Fibroblast of peridontal ligament (primary cell): ENCODE results near the gene ANKFN1.
"Not testable (repeated sequence)": the region's sequence is repeated elsewhere in the genome, so short reads cannot be mapped to it uniquely, and the experiment has no call there.

Source experiments
- DNase-seq: peaks from one replicate; pipeline ENCODE4 v3.0.0-alpha.2; 2010; ENCODE audit errors: extremely low read depth

The ANKFN1 gene

GRCh38 chr17:56347639-56348038, 194.4 kb downstream of the ANKFN1 start:
- DNase-seq = no peak

- DNase-seq = peak; percentile 7
Observed at GRCh38 chr17:56350592-56350991, 197.3 kb downstream of the ANKFN1 start.

DNA sequence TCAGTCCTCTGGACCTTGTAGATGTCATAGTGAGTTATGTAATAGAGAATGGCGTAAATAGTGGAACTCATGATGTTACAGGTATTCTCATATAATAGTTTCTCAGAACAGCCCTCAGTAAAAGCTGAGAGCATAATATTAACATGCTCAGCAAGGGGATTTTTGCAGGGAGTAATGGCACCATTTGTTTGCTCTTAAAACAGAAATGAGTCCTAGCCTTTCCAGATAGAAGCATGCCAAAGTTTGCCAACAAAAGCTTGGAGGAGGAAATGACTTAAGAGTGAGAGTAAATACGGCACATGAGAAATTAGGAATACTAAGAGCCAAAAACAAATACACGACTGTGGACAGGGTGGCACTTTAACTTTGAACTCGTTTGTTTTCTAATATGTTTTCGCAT, 198.4 kb downstream of the ANKFN1 start:
- DNase-seq = no peak

GRCh38 chr17:56358651-56359050, 205.4 kb downstream of the ANKFN1 start:
- no peak for DNase-seq

- no peak for DNase-seq
Observed at GRCh38 chr17:56359518-56359917, 206.2 kb downstream of the ANKFN1 start.

GRCh38 chr17:56367366-56367765, 214.1 kb downstream of the ANKFN1 start:
- DNase-seq = no peak

GRCh38 chr17:56373981-56374833, 220.9 kb downstream of the ANKFN1 start:
- no peak for DNase-seq

- DNase-seq = no peak
Observed at GRCh38 chr17:56389356-56389755, 236.1 kb downstream of the ANKFN1 start.

- DNase-seq = no peak
Observed at GRCh38 chr17:56392321-56392720, 239.0 kb downstream of the ANKFN1 start.

DNA sequence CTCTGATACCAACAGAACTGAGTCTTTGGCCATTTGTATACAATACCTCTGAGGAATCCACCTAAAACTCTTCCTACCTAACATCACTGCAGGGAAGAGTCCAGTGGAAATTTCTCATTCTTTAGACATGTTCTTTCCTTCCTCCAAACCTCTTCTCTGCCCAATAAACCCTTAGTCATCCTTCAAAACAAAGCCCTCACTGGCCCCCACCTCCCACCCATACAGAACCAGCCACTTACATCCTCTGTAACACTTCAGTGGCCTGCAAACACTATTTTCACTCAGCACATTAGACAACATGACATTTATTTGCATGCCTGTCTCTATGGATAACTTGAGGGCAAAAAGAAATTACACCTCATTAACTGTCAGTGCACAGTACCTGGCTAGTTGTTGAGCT, 239.9 kb downstream of the ANKFN1 start:
- no peak for DNase-seq

- DNase-seq = no peak
Observed at GRCh38 chr17:56395787-56396186, 242.5 kb downstream of the ANKFN1 start.

DNA sequence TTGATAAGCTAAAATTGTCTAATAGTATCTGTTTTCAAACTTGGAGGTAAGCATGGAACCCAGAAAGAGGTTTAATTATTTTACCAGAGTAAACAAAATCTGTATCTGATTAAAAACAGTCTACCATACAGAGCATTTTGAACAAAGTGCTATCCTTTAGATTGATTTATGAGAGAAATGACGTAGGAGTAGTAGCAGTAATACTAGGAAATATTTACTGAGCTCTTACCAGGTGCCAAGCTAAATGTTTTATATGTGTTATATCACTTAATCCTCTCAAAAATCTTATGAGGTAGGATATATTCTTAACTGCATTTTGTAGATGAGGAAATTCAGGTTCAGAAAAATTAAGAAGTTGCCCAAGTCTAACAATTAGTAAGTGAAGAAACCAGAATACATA, 253.8 kb downstream of the ANKFN1 start:
- no peak for DNase-seq

GRCh38 chr17:56412356-56412755, 259.1 kb downstream of the ANKFN1 start:
- DNase-seq = not testable (repeated sequence)

DNA sequence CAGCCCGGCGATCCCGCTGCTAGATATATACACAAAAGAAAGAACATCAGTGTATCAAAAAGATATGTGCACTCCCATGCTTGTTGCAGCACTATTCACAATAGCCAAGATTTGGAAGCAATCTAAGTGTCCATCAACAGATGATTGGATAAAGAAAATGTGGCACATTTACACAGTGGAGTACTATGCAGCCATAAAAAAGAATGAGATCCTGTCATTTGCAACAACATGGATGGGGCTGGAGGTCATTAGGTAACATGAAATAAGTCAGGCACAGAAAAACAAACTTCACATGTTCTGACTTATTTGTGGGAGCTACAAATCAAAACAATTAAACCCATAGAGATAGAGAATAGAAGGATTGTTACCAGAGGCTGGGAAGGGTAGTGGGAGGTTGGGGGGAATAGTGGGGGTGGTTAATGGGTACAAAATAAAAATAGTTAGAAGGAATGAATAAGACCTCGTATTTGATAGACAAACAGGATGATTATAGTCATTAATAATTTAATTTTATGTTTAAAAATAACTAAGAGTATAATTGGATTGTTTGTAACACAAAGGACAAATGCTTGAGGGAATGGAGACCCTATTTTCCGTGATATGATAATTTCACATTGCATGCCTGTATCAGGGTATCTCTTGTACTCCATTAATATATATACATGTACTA, 263.5 kb downstream of the ANKFN1 start:
- no peak for DNase-seq

DNA sequence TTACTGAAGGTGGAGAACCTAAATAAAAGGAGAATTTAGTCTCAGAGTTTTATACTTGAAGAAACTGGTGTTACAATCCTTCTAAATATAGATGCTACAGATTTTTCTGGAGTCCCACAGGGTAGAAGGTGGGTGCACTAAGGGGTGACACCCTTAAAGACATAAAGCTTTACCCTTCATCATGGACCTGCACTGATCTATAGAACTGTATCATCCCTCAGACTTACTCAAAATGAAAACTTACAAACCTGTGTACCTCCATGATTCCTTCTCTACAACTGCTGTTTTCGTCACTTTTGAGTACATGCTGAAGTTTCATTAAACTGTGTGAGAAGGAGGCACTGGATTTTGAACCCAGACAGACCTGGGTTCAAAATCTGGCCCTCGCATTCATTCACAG, 270.7 kb downstream of the ANKFN1 start:
- no peak for DNase-seq

DNA sequence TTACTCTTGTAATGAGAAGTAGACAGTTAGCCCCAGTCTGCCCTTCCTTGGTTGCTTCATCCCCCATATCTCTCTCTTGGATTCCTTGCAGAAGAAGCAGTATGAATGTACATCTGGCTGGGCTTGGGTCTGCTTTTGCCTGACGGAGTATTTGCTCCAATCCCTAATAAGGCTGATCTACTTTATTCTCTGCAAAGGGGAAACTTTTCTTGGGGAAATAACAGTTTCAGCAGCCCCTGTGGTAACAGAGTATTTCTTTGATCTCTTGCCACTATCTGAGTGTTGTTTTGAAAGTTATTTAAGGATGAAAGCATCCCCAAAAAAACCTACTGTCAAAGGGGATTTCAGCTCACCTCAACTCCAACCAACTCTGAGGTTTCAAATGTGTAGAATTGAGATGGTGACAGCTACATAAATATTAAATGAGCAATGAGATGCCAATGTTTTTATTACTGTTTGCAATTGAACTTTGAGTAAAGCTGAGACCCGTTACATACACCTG, 271.3 kb downstream of the ANKFN1 start:
- no peak for DNase-seq

- DNase-seq = no peak
Observed at GRCh38 chr17:56425483-56425882, 272.2 kb downstream of the ANKFN1 start.

- no peak for DNase-seq
Observed at GRCh38 chr17:56426901-56427300, 273.6 kb downstream of the ANKFN1 start.

GRCh38 chr17:56431736-56432135, 278.5 kb downstream of the ANKFN1 start:
- peak; percentile 11 for DNase-seq

DNA sequence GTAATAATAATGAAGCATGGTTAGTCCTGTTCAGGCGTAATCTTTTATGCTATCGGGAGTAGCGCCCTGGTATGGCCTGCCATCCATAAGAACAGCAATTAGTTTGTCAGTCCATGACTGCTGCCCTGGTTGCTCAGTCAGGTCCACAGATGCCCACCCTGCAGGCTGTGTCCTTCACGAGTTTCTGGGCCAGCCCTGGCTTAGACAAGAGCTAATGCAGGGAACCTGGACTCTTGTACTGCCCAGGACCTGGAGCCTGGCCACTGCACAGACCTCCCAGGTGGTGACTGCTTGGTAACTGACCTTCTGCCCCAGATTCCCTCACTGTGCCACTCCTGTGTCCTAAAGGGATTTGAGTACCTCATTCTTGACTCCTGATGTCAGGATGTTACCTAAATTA, 279.2 kb downstream of the ANKFN1 start:
- no peak for DNase-seq

DNA sequence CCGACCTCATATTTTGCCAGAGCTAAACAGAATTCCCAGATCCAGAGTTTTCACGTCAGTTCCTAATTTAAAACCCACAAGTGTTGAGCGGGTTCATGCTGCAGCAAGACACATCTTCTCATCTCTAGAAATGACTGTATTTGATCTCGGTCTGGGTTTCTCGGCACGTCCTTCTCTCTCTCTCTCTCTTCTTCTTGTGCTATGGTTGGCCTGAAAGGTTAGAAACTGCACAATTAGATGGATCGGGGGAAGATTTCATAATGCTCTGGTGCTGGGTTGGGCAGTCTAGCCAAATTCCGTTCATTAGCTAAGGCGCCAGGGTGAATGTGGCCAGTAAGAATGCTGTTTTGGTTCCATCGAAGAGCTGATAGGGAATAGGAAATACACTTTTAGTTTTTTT, 281.3 kb downstream of the ANKFN1 start:
- peak; percentile 36 for DNase-seq

DNA sequence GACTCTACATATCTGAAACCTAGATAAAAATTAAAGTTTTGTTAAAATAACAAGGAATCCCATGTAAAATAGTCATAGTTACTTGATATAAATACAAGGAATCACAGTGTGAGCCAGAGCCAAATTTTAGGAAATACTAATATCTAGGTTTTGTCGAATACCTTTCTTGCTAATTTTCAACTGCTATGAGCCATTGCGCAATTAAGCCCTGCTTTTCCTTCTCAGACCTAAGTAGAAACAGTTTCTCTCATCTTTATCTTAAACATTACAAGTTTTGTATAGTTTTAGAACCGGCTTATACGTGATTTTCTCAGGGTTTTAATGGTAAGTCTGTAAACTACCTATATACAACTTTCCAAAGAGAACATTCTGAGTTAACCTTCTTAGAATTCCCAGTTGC, 282.9 kb downstream of the ANKFN1 start:
- DNase-seq = no peak

DNA sequence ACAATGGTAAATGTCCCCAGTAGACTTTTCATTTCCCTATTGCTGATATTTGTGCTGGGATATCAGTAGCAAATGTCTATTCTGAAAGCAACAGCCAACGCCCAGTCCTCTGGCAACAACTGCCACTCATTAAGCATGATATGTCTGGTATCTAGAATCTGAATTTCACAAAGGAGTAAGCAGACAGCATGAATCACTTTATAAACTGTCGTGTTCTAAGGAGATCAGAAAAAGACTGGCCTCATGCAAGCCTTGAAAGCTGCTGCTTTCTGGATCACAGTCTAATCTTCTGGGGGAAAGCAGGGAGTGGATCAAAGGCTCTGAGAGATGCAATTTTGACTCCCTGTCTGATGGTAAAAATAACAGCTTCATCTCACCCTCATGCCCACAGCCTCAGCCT, 287.1 kb downstream of the ANKFN1 start:
- peak; percentile 38 for DNase-seq
